Renal pelvis (tissue), 4 donors: ENCODE data around the gene CCDC57. TPM values are rescaled to one million over a fixed set of nuclear protein-coding genes. Genes with fewer than 3 reads are reported as not detected.

Experiments used
- DNase-seq: peaks from one replicate; pipeline ENCODE4 v3.0.0-alpha.2; 2013
- polyA plus RNA-seq, 3 donors: library from polyadenylated mRNA; unstranded; fragments of 120-200 nt; gene quantifications; one replicate each; pipeline ENCODE4 v1.2.1, GENCODE V29; 2013; ENCODE audit not compliant: insufficient read length in 3 of 3

Gene CCDC57
- polyA plus RNA-seq, 3 donors, result 50.9 to 98.3 (median 89.0) TPM

- DNase-seq, result no peak
Measured at GRCh38 chr17:82128287-82128686, 84.4 kb downstream of the CCDC57 start.

DNA sequence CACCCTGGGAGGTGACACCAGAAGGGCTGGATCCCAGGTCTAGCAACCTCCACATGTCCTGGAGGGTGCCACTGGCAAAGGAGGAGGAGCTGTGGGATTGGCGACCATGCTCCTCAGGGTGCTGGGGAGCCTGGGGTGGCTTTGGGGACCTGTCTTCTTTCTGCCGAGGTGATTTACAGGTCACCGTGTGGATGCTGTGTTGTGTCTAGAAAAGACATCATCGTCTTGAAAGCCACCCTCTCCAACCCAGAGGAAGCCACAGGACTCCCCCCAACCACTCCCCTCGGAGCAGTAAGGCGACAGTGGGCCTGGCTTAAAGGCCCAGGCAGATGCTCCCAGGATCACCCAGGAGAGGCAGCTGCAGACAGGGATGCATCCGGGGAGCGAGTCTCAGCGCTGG, 84.9 kb downstream of the CCDC57 start:
- no peak for DNase-seq

- DNase-seq, result no peak
Measured at GRCh38 chr17:82127315-82127595, 85.4 kb downstream of the CCDC57 start.

GRCh38 chr17:82126556-82127314, 85.9 kb downstream of the CCDC57 start:
- no peak for DNase-seq

DNA sequence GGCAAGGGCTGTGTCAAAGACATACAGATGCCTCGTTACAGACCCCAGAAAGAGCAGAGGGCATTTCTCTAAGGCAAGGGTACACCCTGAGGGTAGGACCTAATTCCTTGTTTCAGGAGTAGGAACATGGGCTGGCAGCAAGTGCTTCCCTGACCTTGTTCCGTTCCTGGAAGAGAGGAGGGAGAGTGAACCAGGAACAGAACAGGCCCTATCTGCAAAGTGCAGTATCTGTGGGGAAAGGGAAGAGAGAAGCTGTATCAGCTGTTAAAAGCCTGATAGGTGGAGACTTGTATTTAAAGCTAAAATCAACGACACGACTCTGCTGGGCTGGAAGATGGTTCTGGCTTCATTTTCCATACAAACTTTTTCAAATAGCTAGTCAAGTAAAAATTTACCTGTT, 88.5 kb downstream of the CCDC57 start:
- no peak for DNase-seq

DNA sequence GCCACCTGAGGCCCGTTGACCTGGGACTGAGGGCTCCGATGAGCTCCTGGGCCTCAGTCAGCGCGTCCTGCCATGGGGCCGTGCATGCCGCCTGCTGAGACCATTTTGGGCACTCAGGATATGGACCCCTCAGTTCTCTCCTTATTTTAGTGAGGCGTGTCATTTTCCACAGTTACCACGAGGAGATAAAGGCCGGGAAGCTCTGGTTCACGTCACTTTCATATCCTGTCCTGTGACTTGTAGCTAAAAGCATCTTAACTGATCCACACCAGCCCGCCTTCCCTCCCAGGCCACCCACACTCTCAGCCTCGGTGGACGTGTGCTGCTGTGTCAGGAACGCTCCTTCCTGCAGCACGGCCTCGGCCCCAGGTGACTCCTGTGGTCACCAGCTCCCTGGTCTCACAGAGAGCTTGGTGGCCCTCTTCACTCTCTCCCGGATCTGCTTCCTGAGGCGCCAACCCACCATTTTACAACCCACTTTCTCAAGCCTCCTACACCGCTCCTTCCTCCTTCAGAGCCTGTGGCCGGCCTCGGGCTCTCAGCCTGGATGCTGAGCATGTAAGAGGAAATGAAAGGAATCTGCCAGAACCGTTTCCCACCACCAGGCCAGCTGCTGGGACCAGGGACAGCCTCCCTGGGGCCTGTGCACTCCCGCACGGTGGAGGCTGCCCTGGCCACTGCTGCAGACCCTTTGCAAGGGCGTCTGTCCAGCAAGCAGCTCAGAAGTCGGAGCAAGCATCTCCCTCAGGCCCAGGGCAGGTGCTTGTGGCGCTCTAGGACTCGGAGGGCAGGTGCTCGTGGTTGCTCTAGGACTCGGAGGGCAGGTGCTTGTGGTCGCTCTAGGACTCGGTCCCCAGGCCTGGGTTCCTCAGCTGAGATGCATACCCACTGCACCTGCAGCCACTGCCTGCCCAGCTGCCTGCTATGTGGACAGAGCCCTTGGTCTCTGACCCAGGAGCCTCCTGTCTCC, 90.7 kb downstream of the CCDC57 start:
- DNase-seq, result no peak

- no peak for DNase-seq
Measured at GRCh38 chr17:82121246-82121645, 91.4 kb downstream of the CCDC57 start.

DNA sequence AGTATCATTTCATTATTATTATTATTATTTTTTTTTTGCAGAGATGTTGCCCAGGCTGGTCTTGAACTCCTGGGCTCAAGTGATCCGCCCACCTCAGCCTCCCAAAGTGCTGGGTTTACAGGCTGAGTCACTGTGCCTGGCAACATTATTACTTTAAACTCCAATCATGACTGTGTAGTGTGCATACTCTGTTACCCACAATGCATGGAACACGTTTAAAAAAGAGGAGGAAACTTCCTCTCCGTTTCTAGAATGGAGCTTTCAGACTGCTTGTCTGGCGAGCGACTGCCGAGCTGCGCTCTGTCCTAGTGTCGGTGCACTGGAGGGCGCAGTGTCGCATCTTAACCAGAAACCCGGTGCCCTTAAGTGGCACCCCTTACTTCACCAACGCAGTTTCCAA, 92.5 kb downstream of the CCDC57 start:
- no peak for DNase-seq

DNA sequence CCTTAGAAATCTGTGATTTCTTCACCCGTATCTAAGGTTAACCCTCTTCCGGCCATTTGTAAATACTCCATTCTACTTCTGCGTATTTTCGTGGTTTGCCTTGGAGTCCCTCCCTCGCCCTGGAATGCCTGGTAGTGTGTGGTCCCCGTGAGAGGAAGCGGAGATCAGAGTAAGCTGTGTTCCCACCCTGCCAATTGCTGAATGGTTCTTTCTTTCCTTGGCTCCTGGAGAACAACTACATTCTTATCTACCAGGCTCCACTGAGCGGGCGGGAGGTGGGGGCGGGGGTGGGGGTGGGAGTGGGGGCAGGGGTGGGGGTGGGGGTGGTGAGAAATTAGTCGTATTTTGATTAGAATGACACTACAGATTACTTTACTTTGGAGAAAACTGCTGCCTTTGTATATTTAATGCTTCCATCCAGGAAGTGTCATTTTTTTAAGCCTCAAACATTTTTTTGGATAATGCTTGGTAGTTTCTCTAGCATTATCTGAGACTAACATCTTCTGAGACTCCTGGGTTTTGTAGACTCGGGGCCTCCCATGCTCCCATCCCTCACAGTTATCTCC, 93.7 kb downstream of the CCDC57 start:
- no peak for DNase-seq

GRCh38 chr17:82118168-82118814, 94.4 kb downstream of the CCDC57 start:
- no peak for DNase-seq

GRCh38 chr17:82117139-82118090, 95.2 kb downstream of the CCDC57 start:
- DNase-seq, result no peak

DNA sequence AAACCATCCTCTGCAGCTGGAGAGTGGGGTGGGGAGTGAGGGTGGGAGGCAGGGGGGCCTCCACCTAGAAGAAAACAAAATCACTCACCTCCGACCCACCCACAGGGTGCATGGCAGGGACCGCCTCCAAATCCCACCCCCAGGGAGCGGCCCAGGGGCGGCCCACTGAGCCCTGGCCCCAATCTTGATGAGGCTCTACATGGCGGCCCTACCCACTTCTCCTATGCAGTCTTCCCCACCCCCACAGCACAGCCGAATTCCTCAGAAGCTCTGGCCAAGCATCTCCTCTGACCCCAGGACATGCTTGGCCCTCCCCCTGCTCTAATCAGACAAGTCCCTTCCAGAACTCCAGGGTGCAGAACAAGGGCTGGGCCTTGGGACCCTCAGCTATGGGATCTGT, 96.4 kb downstream of the CCDC57 start:
- no peak for DNase-seq

DNA sequence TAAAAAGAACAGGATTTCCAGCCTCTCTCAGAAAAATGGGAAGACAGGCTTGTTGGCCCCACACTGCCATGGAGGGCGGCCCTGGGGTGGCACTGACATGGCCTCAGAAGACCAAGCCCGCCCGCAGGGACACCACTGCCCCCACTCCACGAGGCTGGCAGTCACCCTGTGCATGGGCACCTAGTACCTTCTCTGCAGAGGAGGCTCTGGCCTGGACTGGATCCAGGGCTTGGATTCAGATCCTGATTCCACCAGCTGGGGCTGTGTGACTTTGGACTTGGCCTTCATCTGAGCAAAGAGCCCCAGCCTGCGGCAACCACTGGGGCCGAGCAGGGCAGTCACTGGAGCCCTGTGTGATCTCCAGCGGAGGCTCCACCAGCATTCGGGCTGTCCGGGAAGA, 97.8 kb downstream of the CCDC57 start:
- no peak for DNase-seq

GRCh38 chr17:82114447-82114846, 98.2 kb downstream of the CCDC57 start:
- DNase-seq, result no peak

- no peak for DNase-seq
Measured at GRCh38 chr17:82113941-82114340, 98.7 kb downstream of the CCDC57 start.

GRCh38 chr17:82113422-82113821, 99.2 kb downstream of the CCDC57 start:
- DNase-seq, result no peak

- no peak for DNase-seq
Measured at GRCh38 chr17:82112914-82113311, 99.7 kb downstream of the CCDC57 start.

DNA sequence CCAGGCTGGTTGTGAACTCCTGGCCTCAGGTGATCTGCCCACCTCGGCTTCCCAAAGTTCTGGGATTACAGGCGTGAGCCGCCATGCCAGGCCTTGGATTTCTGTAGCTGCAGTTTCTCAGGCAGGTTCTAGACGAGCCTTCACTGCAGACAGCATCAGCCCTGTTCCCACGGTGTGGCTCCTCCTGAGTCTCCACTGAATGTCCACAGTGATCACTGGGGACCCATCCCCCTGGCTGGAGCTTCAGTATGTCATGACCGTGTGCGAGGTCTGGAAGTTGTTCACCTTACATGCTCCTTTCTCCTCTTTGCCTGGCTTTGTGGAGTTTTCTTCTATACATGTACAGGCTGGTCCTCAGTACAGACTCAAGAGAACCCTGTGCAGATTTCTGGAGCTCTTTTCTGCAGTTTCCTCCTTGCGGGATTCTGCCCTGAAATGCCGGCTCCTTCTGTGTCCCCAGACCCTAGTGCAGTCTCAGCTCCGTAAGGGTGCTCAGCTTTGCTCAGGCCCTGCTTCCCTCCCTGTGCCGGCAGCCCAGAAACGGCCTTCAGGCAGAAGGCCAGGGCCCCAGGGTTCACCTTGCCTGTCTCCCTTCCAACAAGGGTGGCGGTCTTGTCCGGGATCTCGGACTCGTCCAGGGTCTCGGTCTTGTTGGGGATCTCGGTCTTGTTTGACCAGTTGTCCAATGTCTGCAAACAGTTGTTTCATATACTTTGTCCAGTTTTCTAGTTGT, 100.3 kb downstream of the CCDC57 start:
- no peak for DNase-seq

DNA sequence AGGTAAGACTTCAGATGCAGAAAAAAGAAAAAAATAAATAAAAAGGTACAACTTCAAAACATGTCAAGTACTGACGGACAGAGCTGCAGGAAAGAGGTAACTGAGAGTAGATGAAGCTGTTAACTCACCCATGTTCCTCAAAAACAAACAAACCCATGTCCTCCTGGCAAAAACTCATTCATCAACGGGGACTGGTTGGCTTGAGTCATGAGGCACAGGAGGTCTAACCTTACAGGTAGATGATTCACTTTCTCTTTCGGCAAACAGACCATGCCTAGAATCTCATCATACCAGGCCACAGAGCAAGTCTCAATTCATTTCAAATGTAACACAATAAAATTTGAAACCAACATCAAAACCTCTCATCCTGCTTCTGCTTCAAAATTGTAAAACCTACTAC, 102.3 kb downstream of the CCDC57 start:
- DNase-seq, result no peak

DNA sequence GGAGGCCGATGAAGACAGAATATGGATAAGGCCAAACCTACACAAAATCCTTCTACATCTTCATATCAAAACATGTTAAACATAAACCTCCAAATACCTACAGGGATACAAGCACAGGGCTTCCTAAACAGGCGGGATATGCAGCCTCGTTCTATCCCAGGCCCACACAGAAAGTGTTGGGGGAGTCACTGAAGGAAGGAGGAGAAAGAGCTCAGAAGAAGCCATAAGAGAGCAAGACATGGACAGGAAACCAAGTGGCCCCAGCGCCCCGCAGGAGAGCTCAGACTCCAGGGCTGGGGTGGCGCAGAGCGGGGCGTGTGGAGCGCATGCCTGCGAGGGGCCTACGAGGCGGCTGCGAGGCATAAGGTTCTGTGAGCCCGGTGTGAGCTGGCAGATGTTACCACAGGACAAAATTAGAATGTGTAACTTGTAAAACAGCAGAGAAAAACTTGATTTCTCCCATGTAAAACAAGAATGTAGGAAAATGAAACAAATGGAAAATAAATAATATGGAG, 103.6 kb downstream of the CCDC57 start:
- no peak for DNase-seq
